Esophagus squamous epithelium (tissue), 4 donors: Measurements from ENCODE around the gene MYD88.

Experiments
- POLR2A ChIP-seq, 4 donors: fragments of 450-650 bp; IDR thresholded peaks; one replicate each; pipeline ENCODE4 v1.6.1; 2017; ENCODE audit warnings: antibody characterized with exemption in 4 of 4, mild to moderate bottlenecking in 4 of 4, moderate library complexity in 3 of 4
- TF ChIP-seq, protein P1 (sequence below), 6 experiments: fragments of 450-650 bp in 4 of 6; fragments of 200-600 bp in 2 of 6; sonication (generic) in 2 of 6; IDR thresholded peaks; one replicate each; pipeline ENCODE4 v1.5.1; 2016 to 2019; ENCODE audit warnings: antibody characterized with exemption in 6 of 6, mild to moderate bottlenecking in 4 of 6, moderate library complexity in 4 of 6

DNA sequence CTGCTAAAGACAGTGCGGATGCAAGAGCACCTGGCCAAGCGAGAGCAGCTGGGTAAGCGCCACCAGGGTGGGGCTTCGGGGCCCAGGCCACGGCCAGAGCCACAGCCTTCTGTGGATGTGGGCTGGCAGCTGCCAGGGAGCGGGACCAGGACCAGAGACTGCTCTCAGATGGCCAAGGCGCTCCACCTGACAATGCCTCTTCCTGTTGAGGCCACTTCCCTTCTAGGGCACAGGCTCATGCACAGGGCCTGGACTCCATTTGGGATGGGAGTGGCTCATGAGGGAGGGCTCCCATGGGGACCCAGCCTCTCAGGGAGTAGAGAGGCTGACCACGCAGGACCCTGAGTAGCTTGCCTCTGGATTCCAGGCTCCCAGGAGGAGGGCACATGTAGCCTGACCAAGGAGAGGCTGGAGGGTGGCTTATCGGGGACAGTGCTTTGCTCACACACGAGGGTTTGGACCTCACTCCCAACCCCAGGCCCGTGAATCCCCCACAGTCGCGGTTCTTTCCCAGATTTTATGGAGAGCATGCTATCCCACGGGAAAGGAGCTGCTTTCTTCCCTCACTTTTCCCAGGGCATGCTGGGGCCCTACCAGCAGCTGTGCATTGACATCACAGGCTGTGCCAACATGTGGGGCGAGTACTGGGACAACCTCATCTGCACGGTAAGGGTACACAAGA is 26.6 kb upstream of the MYD88 start:
- TF ChIP-seq, protein P1, sequence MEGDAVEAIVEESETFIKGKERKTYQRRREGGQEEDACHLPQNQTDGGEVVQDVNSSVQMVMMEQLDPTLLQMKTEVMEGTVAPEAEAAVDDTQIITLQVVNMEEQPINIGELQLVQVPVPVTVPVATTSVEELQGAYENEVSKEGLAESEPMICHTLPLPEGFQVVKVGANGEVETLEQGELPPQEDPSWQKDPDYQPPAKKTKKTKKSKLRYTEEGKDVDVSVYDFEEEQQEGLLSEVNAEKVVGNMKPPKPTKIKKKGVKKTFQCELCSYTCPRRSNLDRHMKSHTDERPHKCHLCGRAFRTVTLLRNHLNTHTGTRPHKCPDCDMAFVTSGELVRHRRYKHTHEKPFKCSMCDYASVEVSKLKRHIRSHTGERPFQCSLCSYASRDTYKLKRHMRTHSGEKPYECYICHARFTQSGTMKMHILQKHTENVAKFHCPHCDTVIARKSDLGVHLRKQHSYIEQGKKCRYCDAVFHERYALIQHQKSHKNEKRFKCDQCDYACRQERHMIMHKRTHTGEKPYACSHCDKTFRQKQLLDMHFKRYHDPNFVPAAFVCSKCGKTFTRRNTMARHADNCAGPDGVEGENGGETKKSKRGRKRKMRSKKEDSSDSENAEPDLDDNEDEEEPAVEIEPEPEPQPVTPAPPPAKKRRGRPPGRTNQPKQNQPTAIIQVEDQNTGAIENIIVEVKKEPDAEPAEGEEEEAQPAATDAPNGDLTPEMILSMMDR (IDR thresholded peaks at IDR 0.05) = no peak
- no peak for TF ChIP-seq POLR2A (IDR thresholded peaks at IDR 0.05)
